T-helper 2 cell (primary cell): Measurements from ENCODE around the gene WDR81.
"Not testable (repeated sequence)": the region's sequence is repeated elsewhere in the genome, so short reads cannot be mapped to it uniquely, and the experiment has no call there.

Source experiments
- DNase-seq, 5 experiments: peaks; one replicate each; pipeline versions ENCODE4 v3.0.0 to v3.0.0-alpha.2; 2012 to 2022

Gene WDR81

DNA sequence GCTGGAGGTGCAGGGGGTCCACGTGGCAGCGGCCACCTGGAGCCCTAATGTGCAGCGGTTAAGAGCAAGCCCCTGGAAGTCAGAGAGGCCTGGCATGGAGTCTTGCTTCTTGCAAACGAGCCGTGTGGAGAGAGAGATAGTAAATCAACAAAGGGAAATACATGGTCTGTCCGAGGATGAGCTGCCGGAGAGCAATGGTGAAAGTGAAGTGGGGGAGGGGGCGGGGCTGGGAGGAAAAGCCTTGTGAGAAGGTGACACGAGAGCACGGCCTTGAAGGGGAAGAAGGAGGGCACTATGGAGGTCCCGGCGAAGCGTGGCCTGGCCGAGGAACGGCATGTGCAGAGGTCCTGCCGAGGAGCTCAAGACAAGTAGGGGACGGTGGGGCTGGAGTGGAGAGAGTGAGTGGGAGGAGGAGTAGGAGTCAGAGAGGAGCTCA lies 31.3 kb downstream of the WDR81 start:
- no peak for DNase-seq

DNA sequence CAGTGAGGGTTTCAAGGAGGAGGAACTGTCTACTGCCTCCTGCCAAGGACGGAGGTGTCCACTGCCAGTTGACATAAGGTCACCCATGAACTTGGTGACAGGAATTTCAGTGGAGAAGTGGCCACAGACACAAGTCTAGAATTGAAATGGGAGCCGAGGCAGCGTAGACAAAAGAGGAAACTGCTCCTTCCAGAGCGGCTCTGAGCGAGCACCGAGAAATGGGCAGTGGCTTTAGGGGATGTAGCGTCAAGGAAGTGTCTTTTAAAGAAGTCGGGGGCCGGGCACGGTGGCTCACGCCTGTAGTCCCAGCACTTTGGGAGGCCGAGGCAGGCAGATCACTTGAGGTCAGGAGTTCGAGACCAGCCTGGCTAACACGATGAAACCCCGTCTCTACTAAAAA lies 34.3 kb downstream of the WDR81 start:
- DNase-seq = no peak

GRCh38 chr17:1759529-1759928 lies 35.0 kb downstream of the WDR81 start:
- DNase-seq = no peak

GRCh38 chr17:1762233-1762900 lies 37.9 kb downstream of the WDR81 start:
- no peak for DNase-seq

DNA sequence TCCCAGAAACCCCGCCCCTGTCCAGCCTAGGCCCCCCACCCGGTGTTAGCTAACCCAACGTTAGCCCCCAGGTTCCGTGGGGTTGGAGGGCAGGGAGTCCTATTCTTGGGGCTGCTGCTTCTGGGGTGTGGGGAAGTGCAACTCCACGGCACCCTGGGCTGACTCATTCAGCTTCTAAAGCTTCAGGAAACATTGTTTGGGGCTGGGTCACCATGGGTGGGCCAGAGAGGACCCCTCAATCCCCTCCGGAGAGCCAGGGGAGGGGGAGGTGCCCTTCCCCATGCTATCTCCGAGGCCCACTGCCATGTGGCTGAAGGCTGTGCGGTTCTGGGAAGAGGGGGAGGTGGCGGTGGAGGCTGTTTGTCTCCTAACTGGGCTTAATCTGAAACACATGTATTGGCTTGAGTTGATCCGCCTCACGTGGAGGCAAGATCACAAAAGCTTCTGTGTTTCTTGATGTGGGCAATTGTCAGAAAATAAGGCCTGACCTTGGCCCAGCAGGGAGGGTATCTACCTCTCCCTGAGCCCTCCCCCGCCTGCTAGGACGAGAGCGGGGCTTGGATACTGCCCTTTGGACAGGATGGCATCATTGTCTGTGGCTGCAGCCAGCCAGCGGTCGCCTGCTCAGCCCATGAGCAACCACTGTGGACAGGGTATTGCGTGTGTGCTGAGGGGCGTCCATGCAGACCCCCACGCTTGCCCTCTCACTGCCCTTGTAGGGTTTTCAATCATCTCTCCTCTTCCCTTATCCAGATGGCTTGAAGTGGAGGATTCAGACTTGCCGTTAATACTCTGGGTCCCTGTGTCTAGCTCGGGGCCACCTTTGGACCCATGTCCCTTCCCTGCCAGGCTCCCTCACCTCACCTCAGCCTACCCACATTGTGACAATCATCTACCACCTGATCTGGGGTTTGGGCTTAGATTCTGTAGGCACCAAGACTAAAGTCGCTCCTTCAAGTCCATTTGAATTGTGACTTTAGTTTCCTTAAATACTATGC lies 38.7 kb downstream of the WDR81 start:
- DNase-seq = peak in 1 of 5 experiments; percentile 13

DNA sequence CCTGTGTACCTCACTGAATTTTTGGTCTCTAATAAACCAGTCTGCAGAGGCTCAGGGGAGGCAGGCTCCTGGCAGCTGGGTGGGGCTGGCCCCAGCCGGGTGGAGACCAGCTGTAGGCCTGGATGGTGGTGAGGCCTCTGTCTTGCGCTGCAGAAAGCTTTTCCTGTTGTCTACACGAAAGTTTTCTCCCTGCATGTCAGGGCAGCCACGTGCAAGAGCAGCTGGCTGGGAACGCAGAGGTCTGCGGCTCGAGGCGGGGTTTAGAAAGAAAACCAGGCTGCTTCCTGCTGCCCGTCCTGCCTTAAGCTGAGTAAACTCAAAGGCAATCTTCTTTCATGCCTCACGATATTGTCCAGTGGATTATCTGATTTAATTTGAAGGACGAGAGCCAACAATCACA lies 39.8 kb downstream of the WDR81 start:
- DNase-seq = peak in 3 of 5 experiments; percentile 46 to 95 (median 51)

DNA sequence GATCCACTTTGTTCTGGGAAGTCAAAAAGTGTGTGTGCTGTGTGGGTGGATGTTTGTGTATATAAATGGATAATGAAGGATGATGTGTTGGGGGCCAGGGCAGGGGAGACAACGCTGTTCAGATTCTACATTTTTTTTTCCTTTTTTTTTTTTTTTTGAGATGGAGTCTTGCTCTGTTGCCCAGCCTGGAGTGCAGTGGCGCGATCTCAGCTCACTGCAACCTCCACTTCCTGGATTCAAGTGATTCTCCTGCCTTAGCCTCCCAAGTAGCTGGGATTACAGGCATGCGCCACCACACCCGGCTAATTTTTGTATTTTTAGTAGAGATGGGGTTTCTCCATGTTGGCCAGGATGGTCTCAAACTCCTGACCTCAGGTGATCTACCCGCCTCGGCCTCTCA lies 40.2 kb downstream of the WDR81 start:
- not testable (repeated sequence) for DNase-seq

DNA sequence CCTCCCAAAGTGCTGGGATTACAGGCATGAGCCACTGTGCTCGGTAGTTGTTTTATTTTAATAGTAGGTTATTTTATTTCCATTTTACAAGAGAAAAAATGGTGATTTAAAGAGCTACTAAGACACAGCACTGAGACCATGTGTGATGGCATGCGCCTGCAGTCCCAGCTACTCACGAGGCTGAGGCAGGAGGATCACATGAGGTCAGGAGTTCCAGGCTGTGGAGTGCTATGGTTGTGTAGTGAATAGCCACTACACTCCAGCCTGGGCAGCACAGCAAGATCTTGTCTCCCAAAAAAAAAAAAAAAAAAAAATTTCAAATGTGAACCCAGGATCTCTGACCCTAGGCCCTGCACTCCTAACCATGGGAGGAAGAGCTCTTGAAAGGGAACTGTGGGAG lies 41.1 kb downstream of the WDR81 start:
- DNase-seq = no peak

DNA sequence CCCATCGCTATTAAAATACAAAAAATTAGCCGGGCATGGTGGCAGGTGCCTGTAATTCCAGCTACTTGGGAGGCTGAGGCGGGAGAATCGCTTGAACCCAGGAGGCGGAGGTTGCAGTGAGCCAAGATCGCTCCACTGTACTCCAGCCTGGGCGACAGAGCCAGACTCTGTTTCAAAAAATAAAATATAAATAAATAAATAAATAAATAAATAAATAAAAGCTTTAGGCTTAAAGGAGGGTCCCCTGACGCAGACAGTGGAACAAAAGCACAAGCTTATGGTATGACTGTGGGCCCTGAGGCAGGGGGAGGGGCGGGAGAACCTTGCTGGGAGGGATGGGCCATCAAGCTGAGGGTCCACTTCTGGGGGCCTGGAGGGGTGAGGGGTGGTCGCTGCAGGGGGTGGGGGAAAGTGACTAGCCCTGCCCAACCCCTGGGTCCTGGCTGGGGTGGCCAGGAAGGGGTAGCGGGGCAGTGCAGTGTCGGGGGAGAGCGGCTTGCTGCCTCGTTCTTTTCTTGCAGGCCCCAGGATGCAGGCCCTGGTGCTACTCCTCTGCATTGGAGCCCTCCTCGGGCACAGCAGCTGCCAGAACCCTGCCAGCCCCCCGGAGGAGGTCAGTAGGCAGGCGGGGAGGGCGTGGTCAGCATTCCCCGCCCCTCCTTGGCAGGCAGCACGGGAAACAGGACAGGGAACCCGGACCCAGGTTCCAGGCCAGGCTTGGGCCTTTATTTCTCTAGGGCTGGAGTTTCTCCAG lies 42.1 kb downstream of the WDR81 start:
- DNase-seq = no peak

GRCh38 chr17:1767358-1767757 lies 42.9 kb downstream of the WDR81 start:
- DNase-seq = no peak

- no peak for DNase-seq
Observed at GRCh38 chr17:1769822-1770477, 45.4 kb downstream of the WDR81 start.

- not testable (repeated sequence) for DNase-seq
Observed at GRCh38 chr17:1773000-1773695, 48.6 kb downstream of the WDR81 start.

DNA sequence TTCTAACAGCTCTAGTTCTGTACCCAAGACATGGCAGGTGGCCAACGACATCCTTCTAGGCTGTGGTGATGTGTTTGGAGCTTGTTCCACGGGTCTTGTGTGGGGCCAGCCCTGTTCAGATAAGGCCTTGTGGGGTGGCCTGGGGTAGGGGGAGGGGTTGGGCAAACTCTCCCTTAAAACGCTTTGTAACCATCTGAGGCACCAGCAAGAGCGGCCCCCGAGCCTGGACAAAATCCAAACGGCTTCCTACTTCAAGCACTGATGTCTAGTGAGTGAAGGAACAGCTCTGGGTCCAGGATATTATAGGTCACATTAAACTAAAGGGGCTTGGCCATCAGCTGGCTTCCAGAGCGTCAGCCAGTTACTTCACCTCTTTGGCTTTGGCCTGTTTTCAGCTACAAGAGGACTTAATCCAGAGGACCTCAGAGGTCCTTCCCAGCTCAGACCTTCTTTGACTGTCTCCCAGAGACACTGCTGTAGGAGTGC lies 49.2 kb downstream of the WDR81 start:
- no peak for DNase-seq

- DNase-seq = no peak
Observed at GRCh38 chr17:1774390-1775176, 50.1 kb downstream of the WDR81 start.

DNA sequence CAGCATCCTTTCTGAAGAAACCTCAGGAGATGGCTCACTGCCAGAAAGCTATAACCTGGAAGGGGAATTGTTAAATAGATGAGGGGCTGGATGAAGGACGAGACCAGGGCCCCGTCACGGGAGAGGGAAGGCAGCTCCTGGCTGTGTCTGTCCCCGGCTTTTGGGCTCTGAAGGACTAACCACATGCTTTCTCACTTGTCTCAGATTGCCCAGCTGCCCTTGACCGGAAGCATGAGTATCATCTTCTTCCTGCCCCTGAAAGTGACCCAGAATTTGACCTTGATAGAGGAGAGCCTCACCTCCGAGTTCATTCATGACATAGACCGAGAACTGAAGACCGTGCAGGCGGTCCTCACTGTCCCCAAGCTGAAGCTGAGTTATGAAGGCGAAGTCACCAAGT lies 51.8 kb downstream of the WDR81 start:
- no peak for DNase-seq

- DNase-seq = no peak
Observed at GRCh38 chr17:1776857-1777256, 52.4 kb downstream of the WDR81 start.

DNA sequence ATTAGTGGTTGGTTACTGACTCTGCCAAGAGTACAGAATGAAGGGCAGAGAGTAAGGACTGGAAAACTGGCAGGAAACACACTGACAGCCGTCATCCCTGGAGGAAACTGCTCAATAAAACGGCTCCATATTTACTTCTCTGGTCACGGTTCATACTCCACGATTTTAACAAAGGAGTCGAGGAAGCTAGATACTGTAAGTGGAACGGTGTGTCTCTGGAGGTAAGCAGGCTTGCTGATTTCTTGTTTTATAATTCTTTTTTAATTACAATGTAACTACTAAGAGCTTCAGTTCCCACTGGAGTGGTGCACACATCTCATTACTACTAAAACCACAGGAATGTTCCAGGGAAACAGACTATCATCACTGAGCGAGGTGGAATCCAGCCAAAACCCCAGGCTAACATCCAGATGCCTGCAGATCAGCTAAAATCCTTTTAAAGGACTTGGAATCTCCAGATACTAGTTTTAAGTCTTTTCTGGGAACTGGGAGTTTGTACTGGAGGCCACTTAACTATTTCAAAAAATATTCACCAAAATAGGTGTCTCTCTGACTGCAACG lies 55.1 kb downstream of the WDR81 start:
- DNase-seq = no peak

DNA sequence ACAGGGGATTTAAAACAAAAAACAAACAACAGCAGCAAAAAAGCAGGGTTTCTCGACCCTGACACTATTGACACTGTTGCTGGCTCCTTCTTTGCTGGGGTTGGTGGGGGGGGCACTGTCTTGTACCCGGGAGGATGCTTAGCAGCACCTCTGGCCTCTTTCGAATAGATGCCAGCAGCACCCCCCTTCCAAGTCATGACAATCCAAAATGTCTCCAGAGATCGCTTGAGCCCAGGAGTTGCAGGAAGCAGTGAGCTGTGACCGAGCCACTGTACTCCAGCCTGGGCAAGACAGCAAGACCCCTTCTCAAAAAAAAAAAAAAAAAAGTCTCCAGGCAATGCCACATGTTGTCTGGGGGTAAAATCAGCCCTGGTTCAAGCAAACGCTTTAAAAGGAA lies 57.7 kb downstream of the WDR81 start:
- no peak for DNase-seq

- no peak for DNase-seq
Observed at GRCh38 chr17:1783271-1783670, 58.8 kb downstream of the WDR81 start.

DNA sequence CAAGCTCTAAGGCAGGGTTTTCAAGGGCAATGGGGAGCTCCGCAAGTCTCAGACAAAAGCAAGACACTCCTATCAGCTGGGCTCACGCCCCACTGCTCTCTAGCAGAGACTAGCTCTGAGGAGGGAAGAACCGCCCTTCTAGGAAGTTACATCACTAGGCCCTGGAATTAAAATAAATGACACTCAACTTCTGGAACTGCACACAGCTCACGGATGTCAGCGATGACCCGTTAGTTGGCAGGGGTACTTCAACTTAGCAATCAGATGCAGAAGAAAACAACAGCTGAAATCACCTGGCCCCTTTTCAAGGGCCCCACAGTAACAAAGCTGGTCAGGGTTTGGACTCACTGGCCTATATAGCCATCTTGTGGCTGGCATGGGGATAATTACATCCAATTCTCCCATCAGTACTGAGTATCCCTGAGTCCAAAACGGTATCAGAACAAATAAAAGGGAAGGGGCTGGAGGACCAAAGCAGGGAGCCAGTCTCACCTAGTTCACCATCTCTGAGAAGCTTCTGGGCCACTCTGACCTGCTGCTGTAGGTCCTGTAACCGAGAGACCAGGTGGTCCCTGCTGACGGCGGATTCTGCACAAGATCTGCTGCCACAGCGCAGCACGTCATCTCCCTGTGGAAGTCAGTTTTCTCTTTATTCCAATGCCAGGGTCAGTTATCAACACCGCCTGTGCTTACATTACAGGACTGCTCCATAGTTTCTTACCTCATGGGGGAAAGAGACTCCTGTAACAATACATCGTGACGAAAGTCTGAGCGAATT lies 59.5 kb downstream of the WDR81 start:
- peak in 1 of 5 experiments; percentile 24 for DNase-seq
